ENCODE results near the gene ZNF263. TPM values are rescaled to one million over a fixed set of nuclear protein-coding genes. Genes with fewer than 3 reads are reported as not detected.

Gene ZNF263
- total and polyA plus RNA-seq, 9 of the 15 experiments (the other 6 are each of a cell fraction or from before 2014, with no cell fraction given): 4.6 to 48.3 (median 31.8) TPM

DNA sequence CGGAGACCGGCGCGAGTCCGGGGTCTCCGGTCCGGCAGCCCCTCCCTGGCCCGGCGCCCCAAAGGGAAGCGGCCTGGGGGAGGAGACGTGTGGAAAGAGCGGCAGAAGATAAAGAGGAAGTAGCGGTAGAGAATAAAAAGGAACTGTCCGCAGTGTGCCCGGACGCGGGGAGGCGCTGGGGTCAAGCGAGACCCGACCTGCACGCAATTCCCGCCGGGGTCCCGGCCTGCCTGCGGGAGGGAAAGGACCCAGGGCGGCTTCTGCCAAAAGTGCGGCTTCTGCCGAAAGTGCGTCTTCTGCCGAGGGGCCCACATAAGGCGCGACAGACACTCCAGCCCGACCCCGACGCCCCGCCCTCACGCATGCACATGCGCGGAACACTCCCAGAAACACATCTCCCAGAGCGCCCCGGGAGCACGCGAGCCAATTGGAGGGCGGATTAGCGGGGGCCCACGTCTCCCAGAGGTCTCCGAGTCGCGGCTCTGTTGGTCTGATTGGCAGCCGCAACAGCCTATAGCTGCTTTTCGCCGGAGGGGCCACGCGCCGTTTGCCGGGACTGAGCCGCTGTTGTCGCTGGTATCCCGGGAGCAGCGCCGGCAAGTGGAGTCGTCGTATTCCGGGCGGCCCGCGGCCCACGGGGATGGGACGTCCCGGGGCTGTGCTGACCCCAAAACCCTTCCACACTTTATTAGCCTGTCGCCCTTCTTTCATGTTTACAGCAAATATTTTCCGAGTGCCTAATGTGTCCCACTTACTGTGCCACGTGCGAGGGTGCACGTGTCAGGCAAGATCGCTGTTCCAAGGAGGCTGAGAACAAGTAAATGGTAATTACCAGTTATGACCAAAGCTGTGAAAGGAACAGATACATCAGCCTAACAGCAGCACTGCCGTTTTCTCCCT is 18.9 kb upstream of the ZNF263 start (continued):
- no peak for TF ChIP-seq PCBP1 (IDR thresholded peaks at IDR 0.05; ENCODE audit: low read depth, low read length, poor library complexity, severe bottlenecking)
- no peak for TF ChIP-seq HIVEP1 (CRISPR knock-in tag; IDR thresholded peaks at IDR 0.05)
- no peak for TF ChIP-seq TCF7 (IDR thresholded peaks at IDR 0.05; ENCODE audit: borderline replicate concordance)
- TF ChIP-seq RNF2 (IDR thresholded peaks at IDR 0.05): peak; percentile 85
- TF ChIP-seq CBFB (CRISPR knock-in tag; IDR thresholded peaks at IDR 0.05): peak; percentile 69; the same call in 1 of the 2 replicates
- TF ChIP-seq SMARCA5 (IDR thresholded peaks at IDR 0.05): no peak
- TF ChIP-seq PHF20 (IDR thresholded peaks at IDR 0.05; ENCODE audit: partially characterized antibody): peak; percentile 67
- no peak for TF ChIP-seq ZNF311 (CRISPR knock-in tag; IDR thresholded peaks at IDR 0.05)
- TF ChIP-seq ETS2 (tag; IDR thresholded peaks at IDR 0.05; ENCODE audit: borderline replicate concordance, poor library complexity, severe bottlenecking): no peak
- no peak for TF ChIP-seq NFATC3 (IDR thresholded peaks at IDR 0.05)
- TF ChIP-seq ZNF347 (CRISPR knock-in tag; IDR thresholded peaks at IDR 0.05; ENCODE audit: low read depth): no peak
- TF ChIP-seq XRCC5 (IDR thresholded peaks at IDR 0.05; ENCODE audit: low read depth, low read length): no peak; the same call in 1 of the 2 replicates
- TF ChIP-seq SNIP1 (IDR thresholded peaks at IDR 0.05; ENCODE audit: low read depth): no peak
- TF ChIP-seq, protein P1, sequence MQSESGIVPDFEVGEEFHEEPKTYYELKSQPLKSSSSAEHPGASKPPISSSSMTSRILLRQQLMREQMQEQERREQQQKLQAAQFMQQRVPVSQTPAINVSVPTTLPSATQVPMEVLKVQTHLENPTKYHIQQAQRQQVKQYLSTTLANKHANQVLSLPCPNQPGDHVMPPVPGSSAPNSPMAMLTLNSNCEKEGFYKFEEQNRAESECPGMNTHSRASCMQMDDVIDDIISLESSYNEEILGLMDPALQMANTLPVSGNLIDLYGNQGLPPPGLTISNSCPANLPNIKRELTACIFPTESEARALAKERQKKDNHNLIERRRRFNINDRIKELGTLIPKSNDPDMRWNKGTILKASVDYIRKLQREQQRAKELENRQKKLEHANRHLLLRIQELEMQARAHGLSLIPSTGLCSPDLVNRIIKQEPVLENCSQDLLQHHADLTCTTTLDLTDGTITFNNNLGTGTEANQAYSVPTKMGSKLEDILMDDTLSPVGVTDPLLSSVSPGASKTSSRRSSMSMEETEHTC (IDR thresholded peaks at IDR 0.05): 0 out of 2 replicates have a peak, but pooled peaks have one; percentile 24
- TF ChIP-seq MCM2 (IDR thresholded peaks at IDR 0.05; ENCODE audit: low read depth): no peak
- TF ChIP-seq TAF7 (tag; IDR thresholded peaks at IDR 0.05): no peak
- TF ChIP-seq RBM17 (IDR thresholded peaks at IDR 0.05; ENCODE audit: borderline replicate concordance, low read depth, low read length): no peak
- no peak for TF ChIP-seq ZNF134 (CRISPR knock-in tag; conservative IDR thresholded peaks at IDR 0.05)
- TF ChIP-seq, protein P2, sequence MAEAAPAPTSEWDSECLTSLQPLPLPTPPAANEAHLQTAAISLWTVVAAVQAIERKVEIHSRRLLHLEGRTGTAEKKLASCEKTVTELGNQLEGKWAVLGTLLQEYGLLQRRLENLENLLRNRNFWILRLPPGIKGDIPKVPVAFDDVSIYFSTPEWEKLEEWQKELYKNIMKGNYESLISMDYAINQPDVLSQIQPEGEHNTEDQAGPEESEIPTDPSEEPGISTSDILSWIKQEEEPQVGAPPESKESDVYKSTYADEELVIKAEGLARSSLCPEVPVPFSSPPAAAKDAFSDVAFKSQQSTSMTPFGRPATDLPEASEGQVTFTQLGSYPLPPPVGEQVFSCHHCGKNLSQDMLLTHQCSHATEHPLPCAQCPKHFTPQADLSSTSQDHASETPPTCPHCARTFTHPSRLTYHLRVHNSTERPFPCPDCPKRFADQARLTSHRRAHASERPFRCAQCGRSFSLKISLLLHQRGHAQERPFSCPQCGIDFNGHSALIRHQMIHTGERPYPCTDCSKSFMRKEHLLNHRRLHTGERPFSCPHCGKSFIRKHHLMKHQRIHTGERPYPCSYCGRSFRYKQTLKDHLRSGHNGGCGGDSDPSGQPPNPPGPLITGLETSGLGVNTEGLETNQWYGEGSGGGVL (CRISPR knock-in tag; IDR thresholded peaks at IDR 0.05): no peak
- TF ChIP-seq ZNF668 (CRISPR knock-in tag; IDR thresholded peaks at IDR 0.05): 0 out of 2 replicates have a peak, but pooled peaks have one; percentile 54
- TF ChIP-seq, protein P3, sequence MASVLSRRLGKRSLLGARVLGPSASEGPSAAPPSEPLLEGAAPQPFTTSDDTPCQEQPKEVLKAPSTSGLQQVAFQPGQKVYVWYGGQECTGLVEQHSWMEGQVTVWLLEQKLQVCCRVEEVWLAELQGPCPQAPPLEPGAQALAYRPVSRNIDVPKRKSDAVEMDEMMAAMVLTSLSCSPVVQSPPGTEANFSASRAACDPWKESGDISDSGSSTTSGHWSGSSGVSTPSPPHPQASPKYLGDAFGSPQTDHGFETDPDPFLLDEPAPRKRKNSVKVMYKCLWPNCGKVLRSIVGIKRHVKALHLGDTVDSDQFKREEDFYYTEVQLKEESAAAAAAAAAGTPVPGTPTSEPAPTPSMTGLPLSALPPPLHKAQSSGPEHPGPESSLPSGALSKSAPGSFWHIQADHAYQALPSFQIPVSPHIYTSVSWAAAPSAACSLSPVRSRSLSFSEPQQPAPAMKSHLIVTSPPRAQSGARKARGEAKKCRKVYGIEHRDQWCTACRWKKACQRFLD (CRISPR knock-in tag; IDR thresholded peaks at IDR 0.05): peak; percentile 81; the same call in 1 of the 2 replicates
- TF ChIP-seq, protein P4, sequence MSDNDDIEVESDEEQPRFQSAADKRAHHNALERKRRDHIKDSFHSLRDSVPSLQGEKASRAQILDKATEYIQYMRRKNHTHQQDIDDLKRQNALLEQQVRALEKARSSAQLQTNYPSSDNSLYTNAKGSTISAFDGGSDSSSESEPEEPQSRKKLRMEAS (CRISPR knock-in tag; IDR thresholded peaks at IDR 0.05): peak; percentile 98
- 0 out of 2 replicates have a peak, but pooled peaks have one; percentile 50 for TF ChIP-seq ZNF75A (CRISPR knock-in tag; IDR thresholded peaks at IDR 0.05)
- peak; percentile 83 to 87; a peak in 3 of 4 replicates for TF ChIP-seq FOXK2 (conservative IDR thresholded peaks at IDR 0.05 in 1 of 2, IDR thresholded peaks at IDR 0.05 in 1 of 2; ENCODE audit: low read depth in 2 of 2)
- TF ChIP-seq PML (IDR thresholded peaks at IDR 0.05; ENCODE audit: low read length): no peak
